ENCODE data around the gene TADA3.

DNA sequence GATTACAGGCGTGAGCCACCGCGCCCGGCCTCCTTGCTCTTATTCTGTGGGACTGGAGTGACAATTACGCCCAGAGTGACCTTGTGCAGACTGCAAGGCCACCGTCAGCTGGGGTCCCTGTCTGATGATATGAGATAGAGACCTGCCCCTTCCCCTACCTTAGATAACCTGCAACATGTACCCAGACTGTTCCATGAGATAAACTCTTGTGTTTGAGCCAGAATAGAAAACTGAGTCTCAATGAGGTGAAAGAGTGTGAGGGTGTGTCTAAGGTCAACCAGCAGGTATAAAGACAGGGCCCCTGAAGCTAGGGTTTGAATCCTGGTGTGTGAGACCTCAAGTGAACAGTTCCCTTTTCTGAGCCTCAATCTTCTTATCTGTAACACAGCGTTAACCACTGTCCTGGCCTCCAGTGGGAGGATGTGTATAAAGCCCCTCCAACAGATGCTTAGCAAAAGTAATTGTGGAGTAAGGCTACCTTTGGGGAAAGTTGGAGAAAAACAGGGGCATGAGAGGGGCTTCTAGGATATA, 6.0 kb downstream of the TADA3 start:
- no peak for TF ChIP-seq ZNF274 (IDR thresholded peaks at IDR 0.05; ENCODE audit: low read depth, low read length)
- TF ChIP-seq YY1 (IDR thresholded peaks at IDR 0.05; ENCODE audit: insufficient read depth, insufficient read length): no peak
